GM21423 (cell line): Measurements from ENCODE around the gene SYDE2.
"Not testable (repeated sequence)": the region's sequence is repeated elsewhere in the genome, so short reads cannot be mapped to it uniquely, and the experiment has no call there.

Source experiments
- ATAC-seq: cut with Tn5 transposase; IDR thresholded peaks from one replicate; pipeline ENCODE4 v1.9.1; 2021; ENCODE audit warnings: mild to moderate bottlenecking, moderate library complexity; ENCODE audit not compliant: unreplicated experiment

SYDE2 gene

DNA sequence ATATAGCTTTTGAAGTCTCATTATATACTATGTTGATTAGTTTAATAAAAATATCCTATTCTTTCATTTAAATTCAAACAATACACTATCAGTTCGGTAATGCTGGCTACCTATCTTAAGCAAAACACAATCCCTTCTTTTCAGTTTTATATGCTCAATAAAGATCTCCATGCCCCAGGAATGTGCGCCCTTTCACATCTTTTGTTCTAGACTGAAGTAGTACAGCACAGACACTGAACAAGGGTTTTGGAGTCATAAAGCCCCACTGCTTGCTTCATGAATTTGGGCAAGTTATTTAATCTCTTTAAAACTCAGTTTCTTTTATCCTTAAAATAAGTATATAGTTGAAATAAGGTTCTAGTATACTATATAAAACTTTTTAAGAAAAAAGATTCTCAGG lies 22.4 kb downstream of the SYDE2 start:
- no peak for ATAC-seq

DNA sequence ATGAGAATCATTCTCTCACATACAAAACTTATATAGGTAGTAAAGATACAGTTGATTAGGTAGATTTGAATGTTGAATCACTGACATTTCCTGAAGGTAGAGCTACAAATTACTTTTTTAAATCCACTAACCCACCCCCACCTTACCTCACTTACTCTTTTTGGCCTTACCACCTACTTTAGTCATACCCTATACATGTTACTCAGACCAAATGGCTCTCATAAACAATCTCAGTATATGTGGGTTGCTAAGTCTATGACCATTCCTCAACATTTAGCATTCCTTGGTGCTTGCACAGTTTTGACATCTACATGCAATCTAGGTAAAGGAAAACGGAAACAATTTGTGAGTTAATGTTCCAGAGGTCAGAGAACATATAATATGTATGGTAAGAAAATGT lies 26.3 kb downstream of the SYDE2 start:
- ATAC-seq = no peak

DNA sequence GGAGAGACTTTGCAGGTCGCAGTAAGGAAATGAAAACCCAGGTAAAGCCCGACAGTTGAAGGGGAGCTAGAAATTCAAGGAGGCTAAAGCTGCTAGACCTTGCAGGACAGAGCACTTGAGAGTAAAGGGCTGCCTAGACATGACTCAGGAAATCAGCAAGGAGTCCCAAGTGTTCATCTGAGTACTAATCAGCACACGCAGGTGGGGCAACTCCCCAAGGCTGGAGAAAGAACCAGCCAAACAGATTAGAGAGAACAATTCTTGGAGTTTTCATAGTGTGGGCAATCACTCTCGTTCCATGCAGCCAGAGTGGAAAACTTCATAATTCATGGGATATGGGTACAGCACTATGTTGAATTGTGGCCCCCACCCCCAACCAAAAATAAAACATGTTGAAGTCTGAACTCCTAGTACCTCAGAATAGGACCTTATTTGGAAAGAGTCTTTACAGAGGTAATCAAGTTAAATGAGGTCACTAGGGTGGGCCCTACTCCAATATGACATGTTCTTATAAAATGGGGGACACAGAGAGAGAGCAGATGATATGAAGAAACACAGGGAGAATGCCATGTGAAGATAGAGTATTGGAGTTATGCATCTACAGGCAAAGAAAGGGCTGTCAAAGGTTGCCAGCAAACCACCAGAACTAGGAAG lies 28.0 kb downstream of the SYDE2 start:
- ATAC-seq = no peak

DNA sequence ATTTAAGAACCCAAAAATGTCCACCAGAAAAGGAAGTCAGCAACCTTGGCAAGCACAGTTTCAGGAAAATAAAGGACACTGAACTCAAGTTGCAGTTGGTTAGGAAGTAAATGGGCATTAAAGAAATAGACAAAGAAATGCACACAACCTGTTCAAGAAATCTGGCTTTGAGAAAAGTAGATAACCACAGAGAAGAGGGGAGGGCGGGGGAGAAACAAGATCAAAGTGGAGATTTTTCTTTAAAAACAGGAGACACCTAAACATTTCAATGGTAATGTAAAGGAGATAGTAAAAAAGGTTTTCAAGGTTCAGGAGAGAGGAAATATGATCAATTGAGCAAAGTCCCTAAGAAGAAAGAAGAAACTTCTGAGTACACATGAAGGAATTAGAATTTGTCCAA lies 29.1 kb downstream of the SYDE2 start:
- no peak for ATAC-seq

DNA sequence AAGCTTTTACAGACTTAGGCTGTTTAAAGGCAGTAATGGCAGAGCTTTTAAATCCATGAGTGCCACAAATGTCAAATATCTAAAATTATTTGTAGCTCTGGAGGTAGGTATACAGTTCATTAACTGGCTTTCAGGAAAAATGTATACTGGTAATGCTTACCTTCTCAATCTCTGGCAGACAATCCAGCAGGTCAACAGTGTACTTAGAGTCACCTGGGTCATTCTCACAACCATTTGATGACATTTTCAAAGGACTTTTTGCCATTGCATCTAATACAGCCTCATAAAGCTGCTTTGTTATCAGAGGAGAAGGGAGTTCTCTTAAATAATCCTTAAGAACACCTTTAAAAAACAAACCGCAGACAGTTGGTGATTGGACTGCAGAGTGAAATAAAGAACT lies 31.9 kb downstream of the SYDE2 start:
- ATAC-seq = no peak

DNA sequence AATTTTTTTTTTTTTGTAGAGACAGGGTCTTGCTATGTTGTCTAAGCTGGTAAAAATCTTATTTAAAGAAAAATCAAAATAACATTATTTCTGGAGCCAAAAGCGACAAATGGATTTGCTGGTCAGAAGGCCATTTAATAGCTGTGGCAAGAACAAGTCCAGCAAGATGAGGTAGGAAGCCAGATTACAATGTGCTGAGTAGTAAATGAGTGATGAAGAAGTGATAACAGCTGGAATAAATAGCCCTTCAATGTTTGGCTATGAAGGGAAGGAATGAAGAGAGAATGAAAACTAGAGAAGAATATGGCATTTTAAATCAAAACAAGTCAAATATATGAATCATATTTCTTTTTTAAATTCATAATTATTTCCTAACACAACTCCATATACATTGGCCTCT lies 34.5 kb downstream of the SYDE2 start:
- ATAC-seq = no peak

DNA sequence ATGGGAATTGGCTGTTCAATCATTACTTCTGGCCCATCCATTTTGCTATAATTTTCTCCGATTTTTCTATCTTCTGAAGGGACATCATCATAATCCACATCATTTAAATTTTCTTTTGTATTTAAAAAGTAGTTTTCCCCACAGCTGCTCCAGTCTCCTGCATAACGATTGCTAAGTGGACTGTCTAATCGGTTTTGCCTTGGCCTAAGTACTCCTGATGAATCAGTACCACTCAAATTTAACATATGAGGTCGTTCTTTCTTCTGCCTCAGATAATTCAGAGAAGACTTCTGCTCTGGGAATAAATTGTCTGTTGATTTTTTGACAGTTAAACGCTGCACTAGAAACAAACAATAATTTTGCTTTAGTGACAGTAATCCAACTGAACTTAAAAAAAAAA lies 41.9 kb downstream of the SYDE2 start:
- ATAC-seq = no peak

DNA sequence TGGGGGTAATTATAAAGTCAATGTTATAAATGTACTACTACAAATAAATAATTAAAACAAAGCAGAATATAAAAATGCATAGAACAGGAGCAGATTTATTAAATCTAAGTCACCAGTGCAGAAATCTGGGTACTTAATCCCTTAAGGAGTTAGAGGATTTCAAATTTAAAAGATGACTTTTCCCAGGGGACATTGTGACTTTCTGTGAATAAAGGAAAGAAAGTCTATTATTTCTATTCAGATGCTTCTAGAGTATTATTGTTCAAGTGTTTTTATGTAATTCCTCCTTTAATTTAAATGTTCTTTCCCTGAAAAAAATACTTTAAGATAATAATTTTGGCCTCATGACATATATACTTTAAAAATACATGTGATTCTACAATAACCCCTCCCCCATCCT lies 43.4 kb downstream of the SYDE2 start:
- no peak for ATAC-seq

DNA sequence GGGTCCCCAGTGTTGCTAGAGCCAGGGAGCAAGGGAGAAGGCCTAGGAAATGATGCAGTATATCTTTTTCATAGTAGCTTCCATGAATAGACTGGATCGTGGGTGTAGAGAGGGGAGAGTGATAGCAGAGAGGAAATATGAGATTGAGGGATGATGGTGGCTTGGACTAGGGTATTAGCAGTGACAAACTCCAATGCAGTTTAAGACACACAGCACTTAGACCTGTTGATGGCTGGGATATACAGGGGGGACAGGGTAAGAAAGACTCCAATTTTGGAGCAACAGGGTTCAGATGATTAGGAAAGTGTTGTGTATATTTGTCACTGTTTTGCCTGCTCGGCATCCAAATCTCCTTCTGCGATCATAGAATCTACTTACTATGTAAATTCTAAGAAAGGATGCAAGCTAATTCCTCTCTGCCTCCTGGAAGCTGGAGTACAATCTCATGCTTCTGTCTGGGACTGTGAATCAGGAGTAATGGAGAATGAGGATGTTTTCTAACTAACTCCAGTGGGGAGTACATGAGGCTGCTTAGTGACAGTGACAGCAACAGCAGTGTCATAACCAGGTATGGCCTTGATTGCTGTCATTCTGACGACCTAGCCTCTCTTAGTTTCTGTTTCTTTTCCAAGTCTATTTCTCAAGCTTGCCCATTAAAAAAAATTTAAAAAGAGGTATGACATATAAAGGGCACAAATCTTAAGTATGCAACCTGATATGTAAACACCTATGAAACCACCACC lies 47.5 kb downstream of the SYDE2 start:
- no peak for ATAC-seq

DNA sequence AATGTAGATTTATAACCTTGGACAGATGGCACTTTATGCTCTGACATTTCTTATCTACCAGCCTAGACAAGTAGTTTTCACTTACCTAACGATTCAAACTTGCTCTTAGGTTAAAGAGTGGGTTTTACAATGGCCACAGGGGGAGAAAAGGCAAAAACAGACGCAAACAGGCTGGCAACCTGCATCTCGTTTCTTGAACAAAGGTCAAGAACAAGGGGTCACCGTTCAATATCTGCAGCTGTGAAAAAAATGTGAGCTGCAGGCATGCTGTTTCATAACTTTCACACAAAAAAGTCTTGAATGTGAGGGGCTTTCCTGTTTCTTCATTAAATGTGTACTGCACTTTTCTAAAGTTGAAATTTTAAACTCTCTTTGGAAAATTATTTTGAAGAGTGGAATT lies 49.4 kb downstream of the SYDE2 start:
- no peak for ATAC-seq

DNA sequence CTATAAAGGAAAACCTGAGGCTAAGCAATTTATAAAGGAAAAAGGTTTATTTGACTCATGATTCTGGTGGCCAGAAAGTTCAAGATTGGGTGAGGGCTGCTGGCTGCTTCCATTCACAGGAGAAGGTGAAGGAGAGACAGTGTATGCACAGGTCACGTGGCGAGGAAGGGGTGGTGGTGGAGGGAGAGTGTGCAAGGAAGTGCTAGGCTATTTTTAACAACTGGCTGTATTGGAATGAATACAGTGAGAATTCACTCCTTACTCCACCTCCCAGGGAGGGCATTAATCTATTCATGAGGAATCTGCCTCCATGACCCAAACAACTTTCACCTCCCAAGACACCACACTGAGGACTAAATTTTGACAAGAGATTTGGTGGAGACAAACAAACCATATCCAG lies 51.0 kb downstream of the SYDE2 start:
- ATAC-seq = no peak

DNA sequence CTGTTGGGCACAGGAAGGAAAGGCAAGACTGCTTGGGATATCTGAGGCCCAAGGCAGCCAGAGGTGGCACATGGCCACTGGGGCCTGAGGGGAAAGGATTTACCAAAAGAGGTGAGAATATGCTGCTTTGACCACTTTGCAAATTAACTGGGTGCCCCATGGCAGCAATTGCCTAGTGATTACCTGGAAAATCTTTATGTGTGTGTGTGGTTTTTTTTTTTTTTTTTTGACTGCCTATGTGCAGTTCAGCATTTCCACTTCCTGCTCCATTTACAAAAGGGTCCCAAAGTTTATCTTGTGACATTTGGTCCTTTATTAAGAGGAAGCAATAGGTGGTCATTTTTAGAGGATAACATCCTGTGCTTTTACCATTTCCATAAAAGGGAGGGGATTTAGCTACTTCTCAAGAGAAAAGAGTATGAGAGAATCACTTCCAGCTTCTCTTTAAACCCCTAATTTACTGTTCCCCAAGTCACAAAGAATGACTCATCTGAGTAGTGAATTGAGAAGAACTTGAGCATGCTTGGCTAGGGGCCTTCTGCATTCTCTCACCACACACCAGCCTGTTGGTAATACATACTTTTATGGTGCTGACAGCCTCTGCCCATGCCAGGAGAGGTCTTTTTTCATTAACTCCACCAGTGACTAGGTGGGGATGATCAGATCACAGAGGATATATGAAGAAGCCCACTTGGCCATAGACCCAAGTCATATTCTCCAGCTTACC lies 52.1 kb downstream of the SYDE2 start:
- ATAC-seq = peak; percentile 90

DNA sequence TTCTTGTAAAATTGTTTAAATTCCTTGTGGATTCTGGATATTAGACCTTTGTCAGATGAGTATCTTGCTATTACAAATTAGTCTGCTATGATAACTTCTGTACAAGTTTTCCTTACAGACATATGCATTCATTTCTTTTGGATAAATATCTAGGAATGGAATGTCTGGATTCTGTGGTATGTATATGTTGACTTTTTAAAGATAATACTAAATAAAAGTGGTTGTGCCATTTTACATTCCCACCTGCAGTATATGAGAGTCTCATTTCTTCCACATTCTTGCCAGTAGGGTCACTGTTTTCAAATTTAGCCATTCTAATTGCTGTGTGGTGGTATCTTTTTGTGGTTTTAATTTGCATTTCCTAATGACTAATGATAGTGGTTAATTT lies 53.9 kb downstream of the SYDE2 start:
- ATAC-seq = no peak

DNA sequence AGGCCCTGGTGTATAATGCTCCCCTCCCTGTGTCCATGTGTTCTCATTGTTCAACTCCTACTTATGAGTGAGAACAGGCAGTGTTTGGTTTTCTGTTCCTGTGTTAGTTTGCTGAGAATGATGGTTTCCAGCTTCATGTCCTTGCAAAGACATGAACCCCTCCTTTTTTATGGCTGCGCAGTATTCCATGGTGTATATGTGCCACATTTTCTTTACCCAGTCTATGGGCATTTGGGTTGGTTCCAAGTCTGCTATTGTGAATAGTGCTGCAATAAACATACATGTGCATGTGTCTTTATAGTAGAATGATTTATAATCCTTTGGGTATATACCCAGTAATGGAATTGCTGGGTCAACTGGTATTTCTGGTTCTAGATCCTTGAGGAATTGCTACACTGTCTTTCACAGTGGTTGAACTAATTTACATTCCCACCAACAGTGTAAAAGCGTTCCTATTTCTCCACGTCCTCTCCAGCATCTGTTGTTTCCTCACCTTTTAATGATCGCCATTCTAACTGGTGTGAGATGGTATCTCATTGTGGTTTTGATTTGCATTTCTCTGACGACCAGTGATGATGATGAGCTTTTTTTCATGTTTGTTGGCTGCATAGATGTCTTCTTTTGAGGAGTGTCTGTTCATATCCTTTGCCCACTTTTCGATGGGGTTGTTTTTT lies 54.4 kb downstream of the SYDE2 start:
- not testable (repeated sequence) for ATAC-seq

DNA sequence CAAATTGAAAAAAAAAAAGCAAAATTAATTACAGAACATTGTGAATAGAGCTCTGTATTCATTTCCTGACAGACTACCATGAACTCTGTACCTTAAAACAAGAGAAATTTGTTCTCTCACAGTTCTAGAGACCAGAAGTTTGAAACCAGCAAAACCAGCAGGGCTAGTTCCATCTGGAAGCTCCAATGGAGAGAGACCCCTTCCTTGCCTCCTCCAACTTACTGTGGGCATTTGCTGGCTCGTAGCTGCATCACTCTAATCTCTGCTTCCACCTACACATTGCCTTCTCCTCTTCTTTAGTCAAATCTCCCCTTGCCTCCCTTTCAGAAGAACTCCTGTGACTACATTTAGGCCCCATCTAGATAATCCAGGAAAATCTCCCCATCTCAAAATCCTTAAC lies 56.5 kb downstream of the SYDE2 start:
- no peak for ATAC-seq

DNA sequence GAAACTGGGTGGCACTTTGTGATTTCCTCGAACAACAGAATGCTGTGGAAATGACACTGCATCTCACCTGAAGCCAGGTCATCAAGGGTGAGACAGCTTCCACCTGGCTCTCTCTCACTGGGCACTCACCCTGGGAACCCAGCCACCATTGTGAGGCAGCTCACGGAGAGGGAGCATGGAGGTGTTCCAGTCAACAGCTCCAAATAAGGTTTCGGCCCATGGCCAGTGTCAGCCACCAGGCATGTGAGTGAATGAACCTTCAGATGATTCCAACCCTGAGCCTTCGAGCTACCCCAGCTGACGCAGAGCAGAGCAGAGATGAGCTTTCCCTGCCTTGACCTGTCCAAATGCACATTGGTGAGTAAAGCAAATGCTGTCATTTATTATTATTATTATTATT lies 58.1 kb downstream of the SYDE2 start:
- no peak for ATAC-seq

DNA sequence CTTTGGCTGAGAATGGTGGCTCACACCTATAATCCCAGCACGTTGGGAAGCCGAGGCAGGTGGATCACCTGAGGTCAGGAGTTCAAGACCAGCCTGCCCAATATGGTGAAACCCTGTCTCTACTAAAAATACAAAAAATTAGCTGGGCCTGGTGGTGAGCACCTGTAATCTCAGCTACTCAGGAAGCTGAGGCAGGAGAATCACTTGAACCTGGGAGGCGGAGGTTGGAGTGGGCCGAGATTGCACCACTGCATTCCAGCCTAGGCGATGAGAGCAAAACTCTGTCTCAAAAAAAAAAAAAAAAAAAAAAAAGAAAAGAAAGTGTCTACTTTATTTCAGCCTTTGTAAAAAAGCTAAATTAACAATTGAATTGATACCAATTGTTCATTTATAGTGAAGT lies 62.4 kb downstream of the SYDE2 start:
- ATAC-seq = not testable (repeated sequence)

DNA sequence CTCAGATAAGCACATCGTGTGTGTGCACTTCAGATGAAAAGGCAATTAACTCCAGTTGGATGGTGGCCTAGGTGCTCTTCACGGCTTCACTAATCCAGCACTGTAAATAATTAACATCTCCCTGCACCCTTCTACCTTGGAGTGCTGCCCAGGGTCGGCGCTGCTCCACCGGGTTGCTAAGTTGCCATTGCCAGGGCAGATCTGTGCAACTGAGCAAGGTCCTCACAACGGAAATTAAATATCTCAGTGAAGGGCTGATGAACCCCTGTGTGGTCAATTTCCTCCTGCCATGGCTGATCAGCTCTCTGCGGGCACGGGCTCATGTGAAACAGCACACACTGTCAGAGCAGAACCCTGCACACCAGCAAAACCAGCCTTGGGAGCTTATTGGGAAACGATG lies 63.2 kb downstream of the SYDE2 start:
- ATAC-seq = no peak

DNA sequence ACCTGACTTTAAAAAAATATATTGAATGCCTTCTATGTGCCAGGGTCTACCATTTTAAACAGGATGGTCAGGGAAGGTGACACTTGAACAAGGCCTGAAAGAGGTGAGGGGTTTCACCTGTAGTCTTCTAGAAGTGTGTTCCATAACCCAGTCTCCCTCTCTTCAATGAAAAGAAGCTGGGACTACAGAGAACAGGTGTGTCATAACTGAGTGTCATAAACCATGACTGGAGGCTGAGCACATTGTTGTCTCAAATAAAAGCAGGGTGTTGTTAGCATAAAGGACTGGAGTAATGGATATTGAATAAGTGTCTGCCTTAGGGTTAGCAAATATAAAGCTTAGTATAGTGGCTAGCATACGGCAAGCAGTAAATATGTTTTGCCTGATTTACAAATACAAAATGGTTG lies 65.4 kb downstream of the SYDE2 start:
- no peak for ATAC-seq

DNA sequence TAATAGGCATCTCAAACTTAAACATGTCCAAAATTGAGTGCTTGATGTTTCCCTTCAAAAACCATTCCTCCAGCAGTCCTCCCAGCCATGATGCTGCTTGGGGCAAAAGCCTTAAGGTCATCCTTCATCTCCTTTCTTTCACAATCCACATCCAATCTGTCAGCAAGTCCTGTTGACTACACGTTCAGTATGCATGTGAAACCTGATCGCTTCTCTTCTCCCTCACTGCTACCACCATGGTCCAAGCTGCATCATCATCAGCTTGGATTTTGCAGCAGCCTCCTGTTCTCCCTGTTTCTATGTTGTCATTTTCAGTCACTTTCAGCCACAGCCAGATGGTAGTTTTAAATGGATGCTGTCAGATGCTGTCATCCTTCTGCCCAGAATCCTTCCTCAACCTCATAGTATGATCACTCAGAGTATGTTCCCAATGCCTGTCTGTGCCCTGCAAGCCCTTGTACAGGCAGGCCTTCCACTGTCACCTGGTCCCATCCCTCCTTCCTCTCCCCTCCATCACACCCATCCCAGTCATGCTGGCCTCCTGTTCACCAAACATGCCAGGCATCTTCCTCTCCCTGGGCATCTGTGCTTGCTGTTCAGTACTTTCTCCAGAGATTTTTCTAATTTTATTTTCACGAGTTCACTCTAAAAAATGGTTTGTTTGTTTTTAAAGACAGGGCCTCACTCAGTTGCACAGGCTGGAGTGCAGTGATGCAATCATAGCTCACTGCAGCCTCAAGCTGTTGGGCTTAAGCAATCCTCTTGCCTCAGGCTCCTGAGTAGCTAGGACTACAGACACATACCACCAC lies 66.0 kb downstream of the SYDE2 start:
- ATAC-seq = no peak
